ENCODE measurements around the gene ACTR1A.

GRCh38 chr10:102429468-102429867, 73.0 kb downstream of the ACTR1A start:
- no peak for TF ChIP-seq POLR2A (IDR thresholded peaks at IDR 0.05; ENCODE audit: extremely low read depth, insufficient read length)
- TF ChIP-seq, protein P1, sequence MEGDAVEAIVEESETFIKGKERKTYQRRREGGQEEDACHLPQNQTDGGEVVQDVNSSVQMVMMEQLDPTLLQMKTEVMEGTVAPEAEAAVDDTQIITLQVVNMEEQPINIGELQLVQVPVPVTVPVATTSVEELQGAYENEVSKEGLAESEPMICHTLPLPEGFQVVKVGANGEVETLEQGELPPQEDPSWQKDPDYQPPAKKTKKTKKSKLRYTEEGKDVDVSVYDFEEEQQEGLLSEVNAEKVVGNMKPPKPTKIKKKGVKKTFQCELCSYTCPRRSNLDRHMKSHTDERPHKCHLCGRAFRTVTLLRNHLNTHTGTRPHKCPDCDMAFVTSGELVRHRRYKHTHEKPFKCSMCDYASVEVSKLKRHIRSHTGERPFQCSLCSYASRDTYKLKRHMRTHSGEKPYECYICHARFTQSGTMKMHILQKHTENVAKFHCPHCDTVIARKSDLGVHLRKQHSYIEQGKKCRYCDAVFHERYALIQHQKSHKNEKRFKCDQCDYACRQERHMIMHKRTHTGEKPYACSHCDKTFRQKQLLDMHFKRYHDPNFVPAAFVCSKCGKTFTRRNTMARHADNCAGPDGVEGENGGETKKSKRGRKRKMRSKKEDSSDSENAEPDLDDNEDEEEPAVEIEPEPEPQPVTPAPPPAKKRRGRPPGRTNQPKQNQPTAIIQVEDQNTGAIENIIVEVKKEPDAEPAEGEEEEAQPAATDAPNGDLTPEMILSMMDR (IDR thresholded peaks at IDR 0.05; ENCODE audit: low read depth, low read length): no peak

Data from NB4 (cell line).